ENCODE results near the gene CTSE.

CTSE gene

DNA sequence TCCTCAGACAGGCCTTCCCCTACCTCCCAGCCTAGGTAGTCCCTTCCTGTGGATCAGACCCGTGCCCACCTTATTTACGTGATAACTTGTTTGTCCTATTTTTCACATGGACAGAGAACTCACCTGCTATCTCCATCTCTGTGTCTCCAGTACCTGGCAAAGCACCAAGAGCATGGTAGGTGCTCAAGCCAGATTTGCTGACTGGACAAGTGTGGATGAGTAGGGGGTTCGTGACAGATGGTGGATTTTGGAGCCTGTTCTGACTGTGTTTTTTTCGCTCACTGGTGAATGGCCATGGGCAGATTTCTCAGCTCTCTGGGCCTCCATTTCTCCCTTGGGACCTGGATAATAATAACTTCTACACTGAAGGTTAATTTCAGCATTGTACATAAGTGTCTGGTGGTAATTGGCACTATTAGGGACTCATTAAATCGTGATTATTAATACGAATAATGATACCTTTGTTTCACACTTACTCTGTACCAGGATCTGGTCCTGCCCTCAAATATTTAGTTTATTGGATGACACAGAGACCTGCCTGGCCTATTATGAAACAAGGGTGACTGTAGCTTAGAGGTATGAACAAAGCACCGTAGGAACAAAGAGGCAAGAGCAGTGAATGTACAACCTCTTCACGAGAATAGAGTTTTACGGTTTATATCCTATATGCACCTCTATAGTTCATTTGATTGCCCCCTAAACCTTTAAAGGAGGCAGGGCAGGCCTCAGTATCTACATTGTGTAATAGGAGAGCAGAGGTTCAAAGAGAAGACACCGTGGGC, 56.0 kb downstream of the CTSE start:
- DNase-seq, result no peak

DNA sequence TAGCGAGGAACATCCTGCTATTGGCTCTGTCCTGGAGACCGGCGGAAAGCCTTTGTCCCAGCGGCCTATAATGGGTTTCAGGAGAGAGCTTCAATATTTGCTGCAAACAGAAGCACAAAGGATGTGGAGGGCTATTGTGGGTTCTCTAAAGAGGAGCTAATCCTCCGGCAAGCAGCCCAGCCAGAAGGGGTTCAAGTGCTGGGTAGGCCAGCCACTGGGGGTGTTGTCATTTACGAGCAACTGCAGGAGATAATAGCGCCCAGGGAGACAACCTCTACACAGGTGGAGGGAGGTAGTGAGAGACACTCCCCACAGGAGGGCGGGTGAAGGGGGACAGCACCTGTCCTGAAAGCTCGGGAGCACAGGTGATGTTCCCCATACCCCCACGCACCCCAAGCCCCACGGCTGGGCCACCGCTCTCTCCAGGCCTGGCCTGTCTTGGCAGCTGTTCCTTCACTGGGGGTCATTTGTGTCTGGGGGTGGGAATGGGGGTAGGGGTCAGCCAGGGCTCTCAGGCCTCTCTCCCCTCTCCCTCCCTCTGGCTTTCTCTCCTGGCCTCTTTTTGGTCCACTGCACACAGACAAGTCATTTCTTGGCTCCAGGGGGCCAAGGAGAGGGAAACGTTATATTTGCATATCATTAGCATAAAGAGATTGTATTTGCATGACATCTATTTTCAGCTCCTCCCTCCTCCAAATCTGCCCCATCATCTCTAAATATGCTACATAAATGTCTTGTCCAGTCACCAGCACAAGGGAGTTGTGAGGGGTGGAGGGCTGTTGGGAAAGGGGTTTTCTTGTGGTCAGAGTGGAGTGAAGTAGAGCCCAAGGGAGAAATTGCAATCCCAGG, 58.4 kb downstream of the CTSE start:
- no peak for DNase-seq

DNA sequence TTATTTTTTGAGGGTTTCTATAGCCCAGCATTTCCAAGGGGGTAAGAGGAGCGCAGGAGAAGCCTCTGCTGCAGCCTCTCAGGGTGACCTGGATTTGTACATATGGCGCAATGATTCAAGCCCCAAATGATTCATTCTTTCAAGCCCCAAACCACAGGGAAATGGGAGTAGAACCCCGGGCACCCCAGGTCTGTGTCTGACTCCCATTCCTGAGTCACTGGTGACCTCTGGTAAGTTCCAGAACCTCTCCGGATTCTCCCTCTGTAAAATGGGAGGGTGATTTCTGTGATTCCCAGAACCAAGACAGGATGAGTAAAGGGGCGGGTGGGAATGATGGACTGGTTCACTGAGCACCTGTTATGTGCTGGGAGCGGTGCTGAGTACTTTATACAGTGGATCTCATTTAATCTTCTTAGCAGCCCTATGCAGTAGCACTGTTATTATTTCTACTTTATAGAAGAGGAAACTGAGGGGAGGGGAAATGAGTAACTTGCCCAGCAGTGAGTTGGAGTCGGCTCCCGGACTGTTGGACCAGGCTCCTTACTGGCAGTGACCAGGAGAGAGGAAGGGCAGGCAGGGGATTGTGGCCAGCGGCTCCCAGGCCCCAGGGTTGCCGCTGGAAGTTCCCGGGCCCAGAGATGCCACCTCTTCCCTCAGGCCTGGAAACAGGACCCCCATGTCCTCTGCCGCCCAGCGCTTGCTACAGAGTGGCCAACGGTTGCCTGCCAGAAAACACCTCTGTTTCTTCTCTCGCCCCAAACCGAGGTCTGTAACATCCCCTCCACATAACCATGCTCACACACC, 60.1 kb downstream of the CTSE start:
- no peak for DNase-seq

DNA sequence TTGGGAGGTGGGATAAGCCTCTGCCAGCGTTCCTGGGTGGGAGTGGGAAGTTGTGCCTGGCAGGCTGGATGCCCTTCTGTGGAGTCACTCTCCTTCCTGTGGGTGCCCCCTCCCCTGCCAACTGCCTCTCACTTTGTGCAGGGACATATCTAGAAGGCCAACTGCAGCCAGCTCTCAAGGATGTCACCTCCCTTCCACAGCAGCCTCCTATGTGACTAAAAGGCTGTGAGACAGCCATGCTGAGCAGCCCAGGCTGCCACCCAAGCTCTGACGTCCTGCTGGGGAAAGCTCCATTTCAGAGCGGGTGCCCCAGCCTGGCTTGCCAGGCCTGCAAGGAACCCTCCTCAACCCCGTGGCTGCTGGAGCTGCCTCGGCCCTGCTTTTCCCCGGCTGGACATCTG, 60.9 kb downstream of the CTSE start:
- no peak for DNase-seq

DNA sequence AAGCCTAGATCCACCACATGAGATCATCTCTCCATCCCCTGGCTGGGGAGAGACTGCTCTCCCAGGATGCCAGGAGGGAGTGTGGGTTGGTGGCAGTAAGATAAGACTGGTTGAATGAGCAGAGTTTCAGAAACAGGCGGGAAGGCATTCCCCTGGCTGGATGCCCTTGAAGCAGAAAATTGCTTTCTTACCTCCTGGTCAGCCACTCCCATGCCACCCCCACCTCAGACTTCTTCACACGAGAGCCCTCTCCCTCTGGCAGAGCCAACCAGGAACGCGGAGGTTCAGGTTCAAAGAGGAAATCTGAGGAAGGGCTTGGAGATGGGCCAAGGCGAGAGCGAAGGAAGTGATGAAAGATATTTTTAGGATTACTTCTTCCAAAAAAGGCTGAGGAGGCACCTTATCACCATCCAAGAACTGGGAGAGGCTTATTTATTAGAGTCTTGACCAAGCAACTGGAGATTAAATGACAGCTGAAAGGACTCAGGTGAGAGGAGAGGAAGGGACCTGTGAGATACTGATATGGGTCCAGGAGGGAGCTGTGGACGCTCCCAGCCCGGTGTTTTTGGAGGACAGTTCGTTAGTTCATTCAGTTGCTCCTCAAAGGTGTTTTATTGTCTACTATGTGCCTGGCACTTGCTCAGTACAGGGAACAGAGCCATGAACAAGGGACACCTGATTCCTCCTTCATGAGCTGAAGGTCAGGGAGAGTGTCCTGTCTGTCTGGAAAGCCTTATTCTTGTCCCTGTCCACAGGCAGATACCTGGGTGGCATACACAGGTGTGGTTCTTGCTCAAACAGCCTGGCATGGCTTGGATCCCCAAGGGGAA, 61.5 kb downstream of the CTSE start:
- no peak for DNase-seq

DNA sequence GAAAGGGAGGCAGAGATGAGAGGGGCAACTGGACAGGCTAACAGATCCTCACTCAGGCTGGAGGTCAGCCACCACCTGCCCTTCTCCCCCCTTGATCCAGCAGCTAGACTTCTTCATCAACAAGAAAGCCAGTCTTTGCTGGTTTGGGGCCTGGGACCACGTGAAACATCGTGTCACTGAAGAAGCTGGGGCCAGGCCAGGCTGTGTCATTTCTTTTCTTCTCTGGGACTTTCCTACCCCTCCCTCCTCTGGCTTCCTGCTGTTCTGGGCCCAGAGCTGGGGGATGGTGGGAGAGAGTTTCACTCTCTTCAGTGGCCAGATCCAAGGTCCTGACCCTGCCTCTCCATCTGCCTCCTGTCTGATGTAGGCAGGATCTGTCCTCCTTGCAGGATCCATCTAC, 62.3 kb downstream of the CTSE start:
- no peak for DNase-seq

DNA sequence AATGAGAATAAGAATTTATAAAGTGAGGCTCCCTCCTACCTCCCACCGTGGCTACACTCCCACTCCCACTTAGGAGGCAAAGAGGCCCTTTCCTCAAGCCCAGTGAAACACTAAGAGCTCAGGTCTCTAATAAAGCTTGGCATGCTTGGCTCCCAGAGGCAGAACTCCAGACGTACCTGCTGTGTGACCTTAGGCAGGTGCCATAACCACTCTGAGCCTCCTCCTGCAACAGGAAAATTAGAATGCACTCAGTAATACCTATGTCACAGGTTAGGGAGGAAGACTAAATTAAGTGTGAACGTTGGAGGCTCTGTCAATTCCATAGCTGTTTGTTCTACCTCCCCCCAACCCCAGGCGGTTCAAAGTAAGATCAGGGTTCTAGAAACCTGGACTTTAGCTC, 63.9 kb downstream of the CTSE start:
- no peak for DNase-seq
